PFSK-1 (cell line): ENCODE data around the gene IL1R1.

Experiments used
- FOXP2 ChIP-seq: optimal IDR thresholded peaks from 2 replicates; pipeline ENCODE3; 2011; ENCODE audit warnings: borderline replicate concordance, control low read depth, inconsistent platforms; ENCODE audit not compliant: insufficient read depth; ENCODE audit errors: extremely low read length, extremely low read depth
- POLR2AphosphoS5 ChIP-seq: IDR thresholded peaks from 2 replicates; pipeline ENCODE4 v1.6.1; 2012; ENCODE audit warnings: low read depth, mild to moderate bottlenecking, control low read depth, low read length, moderate library complexity
- SIN3A ChIP-seq: IDR thresholded peaks from 2 replicates; pipeline ENCODE4 v1.6.1; 2012; ENCODE audit warnings: mild to moderate bottlenecking, low read length, moderate library complexity, borderline replicate concordance; ENCODE audit not compliant: insufficient read depth
- TAF1 ChIP-seq: IDR thresholded peaks from 2 replicates; pipeline ENCODE4 v1.6.1; 2012; ENCODE audit warnings: low read length, control low read depth, borderline replicate concordance; ENCODE audit not compliant: insufficient read depth
- TF ChIP-seq, protein P1 (sequence below), 2 experiments: IDR thresholded peaks; 2 replicates each; pipeline versions ENCODE4 v1.6.1 to v1.8.0; 2011 to 2012; ENCODE audit warnings: low read depth in 2 of 2, low read length in 2 of 2, control low read depth in 1 of 2, inconsistent platforms in 1 of 2, mild to moderate bottlenecking in 1 of 2, moderate library complexity in 1 of 2; ENCODE audit not compliant: insufficient read depth in 1 of 2

IL1R1 gene

DNA sequence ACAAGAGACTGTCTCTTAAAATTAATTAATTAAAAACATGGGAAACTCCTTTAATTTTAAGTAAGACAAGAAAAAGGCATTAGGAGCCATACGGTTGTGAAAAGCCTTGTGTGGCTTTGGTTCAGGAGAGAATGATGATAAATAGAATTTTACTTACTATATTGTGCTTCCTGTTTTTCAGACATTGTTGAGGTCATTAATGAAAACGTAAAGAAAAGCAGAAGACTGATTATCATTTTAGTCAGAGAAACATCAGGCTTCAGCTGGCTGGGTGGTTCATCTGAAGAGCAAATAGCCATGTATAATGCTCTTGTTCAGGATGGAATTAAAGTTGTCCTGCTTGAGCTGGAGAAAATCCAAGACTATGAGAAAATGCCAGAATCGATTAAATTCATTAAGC lies 33.6 kb downstream of the IL1R1 start:
- TF ChIP-seq TAF1 (no peak), FOXP2 (no peak), POLR2AphosphoS5 (no peak), SIN3A (no peak)
- TF ChIP-seq, protein P1, sequence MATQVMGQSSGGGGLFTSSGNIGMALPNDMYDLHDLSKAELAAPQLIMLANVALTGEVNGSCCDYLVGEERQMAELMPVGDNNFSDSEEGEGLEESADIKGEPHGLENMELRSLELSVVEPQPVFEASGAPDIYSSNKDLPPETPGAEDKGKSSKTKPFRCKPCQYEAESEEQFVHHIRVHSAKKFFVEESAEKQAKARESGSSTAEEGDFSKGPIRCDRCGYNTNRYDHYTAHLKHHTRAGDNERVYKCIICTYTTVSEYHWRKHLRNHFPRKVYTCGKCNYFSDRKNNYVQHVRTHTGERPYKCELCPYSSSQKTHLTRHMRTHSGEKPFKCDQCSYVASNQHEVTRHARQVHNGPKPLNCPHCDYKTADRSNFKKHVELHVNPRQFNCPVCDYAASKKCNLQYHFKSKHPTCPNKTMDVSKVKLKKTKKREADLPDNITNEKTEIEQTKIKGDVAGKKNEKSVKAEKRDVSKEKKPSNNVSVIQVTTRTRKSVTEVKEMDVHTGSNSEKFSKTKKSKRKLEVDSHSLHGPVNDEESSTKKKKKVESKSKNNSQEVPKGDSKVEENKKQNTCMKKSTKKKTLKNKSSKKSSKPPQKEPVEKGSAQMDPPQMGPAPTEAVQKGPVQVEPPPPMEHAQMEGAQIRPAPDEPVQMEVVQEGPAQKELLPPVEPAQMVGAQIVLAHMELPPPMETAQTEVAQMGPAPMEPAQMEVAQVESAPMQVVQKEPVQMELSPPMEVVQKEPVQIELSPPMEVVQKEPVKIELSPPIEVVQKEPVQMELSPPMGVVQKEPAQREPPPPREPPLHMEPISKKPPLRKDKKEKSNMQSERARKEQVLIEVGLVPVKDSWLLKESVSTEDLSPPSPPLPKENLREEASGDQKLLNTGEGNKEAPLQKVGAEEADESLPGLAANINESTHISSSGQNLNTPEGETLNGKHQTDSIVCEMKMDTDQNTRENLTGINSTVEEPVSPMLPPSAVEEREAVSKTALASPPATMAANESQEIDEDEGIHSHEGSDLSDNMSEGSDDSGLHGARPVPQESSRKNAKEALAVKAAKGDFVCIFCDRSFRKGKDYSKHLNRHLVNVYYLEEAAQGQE (IDR thresholded peaks at IDR 0.05; ENCODE audit: insufficient read depth in 1 of 2, low read depth in 2 of 2, low read length in 2 of 2), result no peak

DNA sequence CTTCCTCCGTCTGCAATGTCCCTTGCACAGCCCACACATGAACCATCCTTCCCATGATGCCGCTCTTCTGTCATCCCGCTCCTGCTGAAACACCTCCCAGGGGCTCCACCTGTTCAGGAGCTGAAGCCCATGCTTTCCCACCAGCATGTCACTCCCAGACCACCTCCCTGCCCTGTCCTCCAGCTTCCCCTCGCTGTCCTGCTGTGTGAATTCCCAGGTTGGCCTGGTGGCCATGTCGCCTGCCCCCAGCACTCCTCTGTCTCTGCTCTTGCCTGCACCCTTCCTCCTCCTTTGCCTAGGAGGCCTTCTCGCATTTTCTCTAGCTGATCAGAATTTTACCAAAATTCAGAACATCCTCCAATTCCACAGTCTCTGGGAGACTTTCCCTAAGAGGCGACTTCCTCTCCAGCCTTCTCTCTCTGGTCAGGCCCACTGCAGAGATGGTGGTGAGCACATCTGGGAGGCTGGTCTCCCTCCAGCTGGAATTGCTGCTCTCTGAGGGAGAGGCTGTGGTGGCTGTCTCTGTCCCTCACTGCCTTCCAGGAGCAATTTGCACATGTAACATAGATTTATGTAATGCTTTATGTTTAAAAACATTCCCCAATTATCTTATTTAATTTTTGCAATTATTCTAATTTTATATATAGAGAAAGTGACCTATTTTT lies 35.4 kb downstream of the IL1R1 start:
- TF ChIP-seq, protein P1 (IDR thresholded peaks at IDR 0.05; ENCODE audit: insufficient read depth in 1 of 2, low read depth in 2 of 2, low read length in 2 of 2), result no peak
- TF ChIP-seq POLR2AphosphoS5 (no peak), TAF1 (no peak), FOXP2 (no peak), SIN3A (no peak)

DNA sequence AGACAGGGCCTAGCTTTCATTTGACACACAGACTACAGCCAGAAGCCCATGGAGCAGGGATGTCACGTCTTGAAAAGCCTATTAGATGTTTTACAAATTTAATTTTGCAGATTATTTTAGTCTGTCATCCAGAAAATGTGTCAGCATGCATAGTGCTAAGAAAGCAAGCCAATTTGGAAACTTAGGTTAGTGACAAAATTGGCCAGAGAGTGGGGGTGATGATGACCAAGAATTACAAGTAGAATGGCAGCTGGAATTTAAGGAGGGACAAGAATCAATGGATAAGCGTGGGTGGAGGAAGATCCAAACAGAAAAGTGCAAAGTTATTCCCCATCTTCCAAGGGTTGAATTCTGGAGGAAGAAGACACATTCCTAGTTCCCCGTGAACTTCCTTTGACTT lies 36.5 kb downstream of the IL1R1 start:
- TF ChIP-seq POLR2AphosphoS5 (no peak), FOXP2 (no peak), TAF1 (no peak), SIN3A (no peak)
- TF ChIP-seq, protein P1 (IDR thresholded peaks at IDR 0.05; ENCODE audit: insufficient read depth in 1 of 2, low read depth in 2 of 2, low read length in 2 of 2), result no peak

DNA sequence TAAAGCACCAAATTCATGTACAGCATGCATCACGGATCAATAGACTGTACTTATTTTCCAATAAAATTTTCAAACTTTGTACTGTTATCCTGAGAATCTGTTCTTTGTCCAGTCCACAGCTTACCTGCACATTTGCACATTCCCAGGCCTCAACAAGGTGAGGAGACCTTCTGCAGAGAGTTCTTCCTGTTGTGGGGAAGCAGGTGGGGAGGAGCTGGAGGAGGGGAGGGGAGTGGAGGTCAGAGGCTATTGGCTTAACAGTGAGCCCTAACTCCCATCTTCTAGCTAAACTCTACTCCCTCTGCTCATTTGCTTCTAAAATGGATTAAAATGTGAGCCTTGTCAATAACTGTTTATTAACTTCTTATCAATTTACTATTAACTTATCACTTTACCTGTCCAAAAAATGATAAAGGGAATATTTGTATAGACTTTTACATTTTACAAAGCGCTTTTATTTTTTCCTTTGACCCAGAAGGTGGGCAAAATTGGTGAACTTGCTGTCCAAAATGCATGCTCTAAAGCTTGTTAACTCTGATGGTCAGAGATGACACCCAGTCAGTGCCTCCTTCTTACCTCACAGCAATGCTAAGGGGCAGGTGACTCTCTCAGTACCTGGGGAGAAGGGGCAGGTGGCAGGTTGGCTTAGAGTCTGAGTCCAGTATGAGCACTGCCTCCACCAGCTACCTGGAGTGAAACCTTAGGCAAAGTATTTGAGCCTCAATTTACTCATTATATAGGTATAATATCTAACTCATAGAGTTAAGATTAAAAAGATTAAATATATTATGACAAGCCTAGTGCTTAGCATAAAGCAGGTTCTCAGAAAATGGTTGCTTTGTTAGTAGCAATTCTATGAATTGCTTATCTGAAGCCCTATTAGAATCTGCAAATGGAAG lies 37.5 kb downstream of the IL1R1 start:
- TF ChIP-seq SIN3A (no peak), FOXP2 (no peak), POLR2AphosphoS5 (no peak), TAF1 (no peak)
- TF ChIP-seq, protein P1 (IDR thresholded peaks at IDR 0.05; ENCODE audit: insufficient read depth in 1 of 2, low read depth in 2 of 2, low read length in 2 of 2), result no peak
